ENCODE measurements around the gene ETV6. TPM values are rescaled to one million over a fixed set of nuclear protein-coding genes. Genes with fewer than 3 reads are reported as not detected.

Gene ETV6
- polyA plus RNA-seq, 3 donors = 6.8 to 45.1 (median 11.7) TPM

DNA sequence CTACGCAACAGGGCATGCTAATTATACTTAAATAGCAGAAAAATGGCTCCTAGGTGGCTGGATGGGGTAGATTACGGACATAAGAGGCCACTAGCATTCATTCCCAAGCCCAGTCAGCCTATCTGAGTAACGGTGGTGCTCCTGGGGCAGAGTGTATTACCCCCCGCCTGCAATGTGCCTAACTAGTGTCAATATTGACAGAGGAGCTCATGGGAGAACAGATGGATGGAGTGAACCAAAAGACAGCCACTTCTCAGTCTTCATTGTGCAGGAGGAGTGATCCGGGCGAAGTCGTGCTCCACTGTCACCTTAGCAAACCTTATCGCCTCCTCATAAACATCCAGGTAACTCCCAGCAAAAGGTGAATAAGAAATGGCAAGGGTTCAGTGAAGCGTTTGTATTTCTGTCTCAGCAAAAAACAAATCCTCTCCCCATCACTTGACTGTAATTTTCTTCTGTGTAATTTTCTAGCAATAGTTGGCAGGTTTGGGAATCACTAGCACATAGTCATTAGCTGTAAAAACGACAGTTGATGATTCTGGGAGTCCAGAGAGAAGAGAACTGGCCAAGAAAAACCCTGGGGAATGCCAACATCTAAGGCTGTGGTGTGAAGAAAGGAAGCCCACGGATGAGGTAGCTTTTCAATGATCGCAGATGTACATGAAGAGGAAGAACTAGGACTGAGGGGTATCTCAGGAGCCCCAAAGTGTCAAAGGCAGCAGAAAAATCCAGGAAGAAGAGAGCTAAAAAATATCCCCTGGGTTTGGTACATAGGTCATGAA lies 294.6 kb downstream of the ETV6 start:
- no peaks in the 10 kb centered on the region for H3K36me3 ChIP-seq (replicated peaks in 1 of 2; ENCODE audit: control insufficient read depth in 1 of 2, insufficient read depth in 2 of 2, low read length in 2 of 2)
- no peaks in the 10 kb centered on the region for H3K9me3 ChIP-seq (replicated peaks in 1 of 2; ENCODE audit: control insufficient read depth in 1 of 2, insufficient read depth in 1 of 2, low read length in 2 of 2)
- 80% methylated on average over 5 of the region's 12 CpGs for WGBS (ENCODE audit: insufficient coverage)
- no peaks in the 10 kb centered on the region for H4K20me1 ChIP-seq (ENCODE audit: insufficient read depth, low read length)
- H3K4me3 Mint-ChIP-seq = no peak overlapping the region
- no peak overlapping the region for H3K9ac ChIP-seq (ENCODE audit: insufficient read depth, low read length, poor library complexity, severe bottlenecking)
- peaks cover 0 to 6% (median 1%) of the 10 kb centered on the region in 3 donors for H3K27me3 Mint-ChIP-seq (ENCODE audit: low read depth in 3 of 3)
- DNase-seq = no peak
- H3K36me3 Mint-ChIP-seq = no peaks in the 10 kb centered on the region
- H3K9me3 Mint-ChIP-seq = peaks cover 0 to 8% (median 4%) of the 10 kb centered on the region in 7 donors
- no peak overlapping the region for H3K27ac Mint-ChIP-seq
- no peak overlapping the region for H2AFZ ChIP-seq (ENCODE audit: insufficient read depth, low read depth, low read length, poor library complexity, severe bottlenecking)
- TF ChIP-seq, protein P1, sequence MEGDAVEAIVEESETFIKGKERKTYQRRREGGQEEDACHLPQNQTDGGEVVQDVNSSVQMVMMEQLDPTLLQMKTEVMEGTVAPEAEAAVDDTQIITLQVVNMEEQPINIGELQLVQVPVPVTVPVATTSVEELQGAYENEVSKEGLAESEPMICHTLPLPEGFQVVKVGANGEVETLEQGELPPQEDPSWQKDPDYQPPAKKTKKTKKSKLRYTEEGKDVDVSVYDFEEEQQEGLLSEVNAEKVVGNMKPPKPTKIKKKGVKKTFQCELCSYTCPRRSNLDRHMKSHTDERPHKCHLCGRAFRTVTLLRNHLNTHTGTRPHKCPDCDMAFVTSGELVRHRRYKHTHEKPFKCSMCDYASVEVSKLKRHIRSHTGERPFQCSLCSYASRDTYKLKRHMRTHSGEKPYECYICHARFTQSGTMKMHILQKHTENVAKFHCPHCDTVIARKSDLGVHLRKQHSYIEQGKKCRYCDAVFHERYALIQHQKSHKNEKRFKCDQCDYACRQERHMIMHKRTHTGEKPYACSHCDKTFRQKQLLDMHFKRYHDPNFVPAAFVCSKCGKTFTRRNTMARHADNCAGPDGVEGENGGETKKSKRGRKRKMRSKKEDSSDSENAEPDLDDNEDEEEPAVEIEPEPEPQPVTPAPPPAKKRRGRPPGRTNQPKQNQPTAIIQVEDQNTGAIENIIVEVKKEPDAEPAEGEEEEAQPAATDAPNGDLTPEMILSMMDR (IDR thresholded peaks at IDR 0.05) = no peak
- no peaks in the 10 kb centered on the region for H3K4me1 ChIP-seq (ENCODE audit: control insufficient read depth in 1 of 2, insufficient read depth in 2 of 2, low read length in 2 of 2)
- no peaks in the 10 kb centered on the region for H3K79me2 ChIP-seq (ENCODE audit: insufficient read depth, low read length)
- H3K27me3 ChIP-seq (ENCODE audit: control insufficient read depth in 2 of 2, insufficient read depth in 2 of 2, low read length in 2 of 2) = no peaks in the 10 kb centered on the region
- peaks cover 6% of the 10 kb centered on the region for H3K4me1 Mint-ChIP-seq
- H3K4me2 ChIP-seq (replicated peaks; ENCODE audit: extremely low read depth, low read length, poor library complexity, severe bottlenecking) = no peak overlapping the region
- intact Hi-C loops (cut with micrococcal nuclease) = no loop called here
- H3K27ac ChIP-seq (ENCODE audit: low read depth in 1 of 2, low read length in 2 of 2) = no peak overlapping the region
- H3K4me3 ChIP-seq (replicated peaks in 1 of 3; ENCODE audit: low read depth in 2 of 3, low read length in 3 of 3) = no peak overlapping the region

All from CD14-positive monocyte (primary cell).